ENCODE results near the gene DMD. TPM values are rescaled to one million over a fixed set of nuclear protein-coding genes. Genes with fewer than 3 reads are reported as not detected.

DMD gene
- total RNA-seq, 1 donor from 2014 or later = 32.2 TPM

GRCh38 chrX:31099536-31100090, 2111.7 kb downstream of the DMD start:
- no peak for ATAC-seq
- DNase-seq (ENCODE audit: low spot score) = no peak

- ATAC-seq (no peak), DNase-seq (ENCODE audit: low spot score) (no peak)
These were observed 2113.3 kb downstream of the DMD start for GRCh38 chrX:31098079-31098478.

- DNase-seq (ENCODE audit: low spot score) (no peak), ATAC-seq (no peak)
These were observed 2117.7 kb downstream of the DMD start for GRCh38 chrX:31093639-31093975.

DNA sequence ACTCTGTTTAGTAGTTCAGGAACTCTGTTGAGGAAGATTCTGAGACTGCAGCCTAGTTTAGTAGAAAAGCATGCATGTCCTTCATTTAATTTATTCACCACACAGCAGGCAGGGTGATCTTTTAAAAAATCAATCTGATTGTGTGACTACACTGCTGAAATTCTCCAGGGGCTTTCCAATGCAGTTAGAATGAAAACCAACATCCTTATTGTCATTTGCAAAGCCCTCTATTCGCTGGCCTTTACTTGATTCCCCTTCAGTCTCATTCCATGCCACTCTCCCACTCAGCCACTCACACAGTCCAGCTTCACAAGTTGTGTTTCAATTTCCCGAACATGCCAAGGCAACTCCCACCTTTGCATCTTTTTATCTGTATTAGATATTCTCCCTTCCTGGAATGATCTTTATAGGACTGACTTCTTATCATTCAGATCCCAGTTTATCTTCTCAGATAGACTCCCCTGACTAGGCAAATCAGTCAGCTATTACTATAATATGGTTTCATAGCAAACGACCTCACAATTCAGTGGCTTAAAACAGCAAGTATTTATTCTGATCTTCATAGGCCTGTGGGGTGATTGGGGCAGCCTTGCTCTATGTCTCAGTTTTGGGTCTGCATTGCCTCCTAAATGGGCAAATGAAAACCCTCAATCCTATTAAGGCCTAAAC, 2118.2 kb downstream of the DMD start:
- DNase-seq (ENCODE audit: low spot score) (no peak), ATAC-seq (no peak)

- DNase-seq (ENCODE audit: low spot score) (no peak), ATAC-seq (no peak)
These were observed 2118.9 kb downstream of the DMD start for GRCh38 chrX:31092476-31092875.

- no peak for DNase-seq (ENCODE audit: low spot score)
- no peak for ATAC-seq
These were observed 2119.5 kb downstream of the DMD start for GRCh38 chrX:31091819-31092218.

DNA sequence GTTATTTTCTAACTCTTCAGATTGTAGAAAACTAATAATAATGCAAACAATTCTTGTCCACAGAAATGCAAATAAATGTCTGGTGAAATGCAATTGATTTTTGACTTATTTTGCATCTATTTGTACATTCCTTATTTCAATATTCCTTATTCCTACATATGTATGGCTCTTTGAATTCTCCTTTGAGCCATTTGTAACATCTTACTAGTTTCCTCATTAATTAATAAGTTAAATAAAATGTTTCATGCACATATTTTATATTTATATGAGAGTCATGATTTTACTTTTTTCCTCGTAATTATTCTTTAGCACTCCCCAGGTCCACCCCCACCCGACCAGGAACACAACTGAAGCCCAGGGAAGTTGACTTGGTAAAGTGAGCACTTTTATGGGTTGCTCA, 2136.8 kb downstream of the DMD start:
- no peak for DNase-seq (ENCODE audit: low spot score)
- ATAC-seq = no peak

- ATAC-seq (no peak), DNase-seq (ENCODE audit: low spot score) (no peak)
These were observed 2139.6 kb downstream of the DMD start, which contains the start of gene FTHL17 for GRCh38 chrX:31071725-31072124. FTHL17 (minus strand) TSS chrX:31072041; CDS start chrX:31071953, 88 bp downstream.

GRCh38 chrX:31071262-31071661, 2140.1 kb downstream of the DMD start:
- ATAC-seq (no peak), DNase-seq (ENCODE audit: low spot score) (no peak)

- ATAC-seq = no peak
- DNase-seq (ENCODE audit: low spot score) = no peak
These were observed 2141.3 kb downstream of the DMD start for GRCh38 chrX:31070057-31070468.

Measured in left lobe of liver (tissue), 2 donors.